ENCODE results near the gene IBSP. TPM values are rescaled to one million over a fixed set of nuclear protein-coding genes. Genes with fewer than 3 reads are reported as not detected.

IBSP gene
- not detected for total RNA-seq

- WGBS: 54% methylated on average over 4 of the region's 4 CpGs
- no peaks in the 10 kb centered on the region for H3K9me3 ChIP-seq
- no peak for TF ChIP-seq EP300 (IDR thresholded peaks at IDR 0.05)
- no peak for TF ChIP-seq POLR2A (IDR thresholded peaks at IDR 0.05)
- no peaks in the 10 kb centered on the region for H3K36me3 ChIP-seq
- DNase-seq (ENCODE audit: low spot score in 2 of 2): no peak
- no peak within 1 kb of the TSS for H3K4me3 ChIP-seq
- no peak within 1 kb of the TSS for H3K27ac ChIP-seq
- no peaks in the 10 kb centered on the region for H3K4me1 ChIP-seq
- H3K27me3 ChIP-seq: no peaks in the 10 kb centered on the region
These were observed at the start of gene IBSP for GRCh38 chr4:87799301-87800113. Gene IBSP, plus strand, starts transcription at chr4:87799554. Its CDS starts 2,808 bp downstream, at chr4:87802362.

- Histone ChIP-seq H3K36me3 (no peaks in the 10 kb centered on the region), H3K4me3 (no peak overlapping the region), H3K27me3 (no peaks in the 10 kb centered on the region), H3K9me3 (no peaks in the 10 kb centered on the region), H3K27ac (no peak overlapping the region), H3K4me1 (no peaks in the 10 kb centered on the region)
- TF ChIP-seq POLR2AphosphoS5 (IDR thresholded peaks at IDR 0.05) (no peak), POLR2A (IDR thresholded peaks at IDR 0.05) (no peak), CTCF (IDR thresholded peaks at IDR 0.05) (no peak), EP300 (IDR thresholded peaks at IDR 0.05) (no peak)
- DNase-seq (ENCODE audit: low spot score in 2 of 2): no peak
- WGBS: 69% methylated on average over 2 of the region's 2 CpGs
These were observed 49.5 kb upstream of the IBSP start for GRCh38 chr4:87749883-87750282.

- no peak overlapping the region for H3K4me3 ChIP-seq
- no peaks in the 10 kb centered on the region for H3K9me3 ChIP-seq
- H3K4me1 ChIP-seq: no peaks in the 10 kb centered on the region
- no peaks in the 10 kb centered on the region for H3K36me3 ChIP-seq
- H3K27me3 ChIP-seq: peaks cover 2% of the 10 kb centered on the region
- no peak for DNase-seq (ENCODE audit: low spot score in 2 of 2)
- TF ChIP-seq POLR2A (IDR thresholded peaks at IDR 0.05): no peak
- TF ChIP-seq CTCF (IDR thresholded peaks at IDR 0.05): no peak
- no peak for TF ChIP-seq EP300 (IDR thresholded peaks at IDR 0.05)
- 21% methylated on average over 2 of the region's 2 CpGs for WGBS
- no peak overlapping the region for H3K27ac ChIP-seq
These were observed 41.1 kb upstream of the IBSP start for GRCh38 chr4:87758270-87758669.

- DNase-seq (ENCODE audit: low spot score in 2 of 2): no peak
- Histone ChIP-seq H3K27ac (no peak overlapping the region), H3K36me3 (no peaks in the 10 kb centered on the region), H3K9me3 (no peaks in the 10 kb centered on the region), H3K4me3 (no peak overlapping the region), H3K4me1 (no peaks in the 10 kb centered on the region), H3K27me3 (peaks cover 2% of the 10 kb centered on the region)
- 83% methylated on average over 3 of the region's 3 CpGs for WGBS
- TF ChIP-seq CTCF (IDR thresholded peaks at IDR 0.05) (no peak), POLR2AphosphoS5 (IDR thresholded peaks at IDR 0.05) (no peak), EP300 (IDR thresholded peaks at IDR 0.05) (no peak), POLR2A (IDR thresholded peaks at IDR 0.05) (no peak)
These were observed 37.0 kb upstream of the IBSP start for GRCh38 chr4:87762311-87762710.

- 73% methylated on average over 2 of the region's 2 CpGs for WGBS
- H3K27me3 ChIP-seq: no peaks in the 10 kb centered on the region
These were observed 17.8 kb upstream of the IBSP start for GRCh38 chr4:87781569-87781968.

More at GRCh38 chr4:87781569-87781968, 17.8 kb upstream of the IBSP start:
- no peak overlapping the region for H3K27ac ChIP-seq
- H3K4me1 ChIP-seq: no peaks in the 10 kb centered on the region
- no peak overlapping the region for H3K4me3 ChIP-seq
- H3K36me3 ChIP-seq: no peaks in the 10 kb centered on the region
- no peak for DNase-seq (ENCODE audit: low spot score in 2 of 2)
- H3K9me3 ChIP-seq: no peaks in the 10 kb centered on the region
- TF ChIP-seq CTCF (IDR thresholded peaks at IDR 0.05) (no peak), POLR2A (IDR thresholded peaks at IDR 0.05) (no peak), EP300 (IDR thresholded peaks at IDR 0.05) (no peak), POLR2AphosphoS5 (IDR thresholded peaks at IDR 0.05) (no peak)

Data from suprapubic skin (tissue), 4 donors.